Stimulated activated CD8-positive, alpha-beta memory T cell treated with anti-CD3 and anti-CD28 coated beads, Interleukin-15, amount 100 ng/mL, for 1 hour (primary cell): Measurements from ENCODE around the gene MVP.
A peak's percentile ranks its signal among the peaks of the same experiment; 100 is the strongest.

Source experiments
- DNase-seq: peaks from one replicate; pipeline ENCODE4 v3.0.0-alpha.2; 2020; ENCODE audit warnings: low read depth

MVP gene

DNA sequence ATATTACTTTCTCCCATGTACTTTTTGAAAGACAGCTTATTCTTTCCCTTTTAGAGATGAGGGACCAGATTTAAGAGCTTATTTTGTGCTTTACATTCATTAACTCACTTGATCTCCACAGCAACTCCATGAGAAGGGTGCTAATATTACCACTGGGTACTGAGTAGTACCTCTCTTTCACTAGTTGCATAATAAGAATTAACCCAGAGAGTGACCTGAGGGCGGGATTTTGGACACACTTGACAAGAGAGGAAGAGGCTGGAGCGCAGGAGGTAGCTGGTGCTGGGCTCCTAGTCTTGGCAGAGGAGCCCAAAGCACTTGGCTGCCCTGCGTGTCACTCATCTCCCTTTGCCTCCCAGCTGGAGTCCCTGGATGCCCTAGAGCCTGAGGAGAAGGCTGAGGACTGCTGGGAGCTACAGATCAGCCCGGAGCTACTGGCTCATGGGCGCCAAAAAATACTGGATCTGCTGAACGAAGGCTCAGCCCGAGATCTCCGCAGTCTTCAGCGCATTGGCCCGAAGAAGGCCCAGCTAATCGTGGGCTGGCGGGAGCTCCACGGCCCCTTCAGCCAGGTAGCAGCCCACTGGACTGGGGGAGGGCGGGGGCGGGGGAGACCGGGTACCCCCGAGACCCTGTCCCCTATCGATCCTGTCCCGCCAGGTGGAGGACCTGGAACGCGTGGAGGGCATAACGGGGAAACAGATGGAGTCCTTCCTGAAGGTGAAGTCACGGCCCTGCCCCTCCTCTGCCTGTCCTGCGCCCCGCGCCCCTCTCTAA, 15.6 kb upstream of the MVP start:
- DNase-seq = no peak

DNA sequence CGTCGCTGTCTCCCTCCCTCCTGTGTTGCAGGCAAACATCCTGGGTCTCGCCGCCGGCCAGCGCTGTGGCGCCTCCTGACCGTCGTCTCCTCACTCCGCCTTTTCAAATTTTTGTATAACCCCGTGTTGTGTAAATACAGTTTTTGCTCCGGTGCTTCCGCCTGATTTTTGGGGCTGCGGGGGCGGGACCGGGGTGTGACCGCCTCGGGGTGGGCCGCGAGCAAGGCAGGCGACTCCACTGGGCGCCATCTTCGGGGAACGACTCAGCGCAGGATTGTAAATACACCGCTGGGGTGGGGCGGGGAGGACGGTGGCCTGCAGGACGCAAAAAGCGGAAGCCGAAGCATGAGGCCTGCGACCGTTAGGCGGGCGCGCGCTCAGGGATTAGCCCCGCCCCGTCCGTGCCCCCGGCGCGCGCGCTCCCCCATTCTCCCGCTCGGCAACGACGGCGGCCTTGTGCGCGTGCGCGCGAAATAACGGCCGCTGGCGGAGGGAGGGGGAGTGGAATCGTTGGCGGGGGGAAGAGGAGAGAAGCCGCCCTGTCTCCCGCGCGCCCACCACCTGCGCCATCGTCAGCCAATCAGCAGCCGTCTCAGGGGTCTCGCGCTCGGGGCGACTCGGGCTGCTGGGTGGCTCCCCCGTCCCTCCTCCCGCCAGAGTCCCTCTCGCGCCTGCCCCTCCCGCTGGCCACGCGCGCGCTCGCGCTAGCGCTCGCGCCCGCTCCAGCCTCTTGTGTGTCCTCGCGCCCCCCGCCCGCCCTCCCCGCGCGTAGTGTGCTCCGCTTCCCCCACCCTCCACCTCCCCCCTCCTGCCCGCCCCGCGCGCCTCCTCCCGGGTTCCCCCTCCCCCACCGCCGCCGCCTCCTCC, 14.8 kb upstream of the MVP start:
- DNase-seq = peak; percentile 94

DNA sequence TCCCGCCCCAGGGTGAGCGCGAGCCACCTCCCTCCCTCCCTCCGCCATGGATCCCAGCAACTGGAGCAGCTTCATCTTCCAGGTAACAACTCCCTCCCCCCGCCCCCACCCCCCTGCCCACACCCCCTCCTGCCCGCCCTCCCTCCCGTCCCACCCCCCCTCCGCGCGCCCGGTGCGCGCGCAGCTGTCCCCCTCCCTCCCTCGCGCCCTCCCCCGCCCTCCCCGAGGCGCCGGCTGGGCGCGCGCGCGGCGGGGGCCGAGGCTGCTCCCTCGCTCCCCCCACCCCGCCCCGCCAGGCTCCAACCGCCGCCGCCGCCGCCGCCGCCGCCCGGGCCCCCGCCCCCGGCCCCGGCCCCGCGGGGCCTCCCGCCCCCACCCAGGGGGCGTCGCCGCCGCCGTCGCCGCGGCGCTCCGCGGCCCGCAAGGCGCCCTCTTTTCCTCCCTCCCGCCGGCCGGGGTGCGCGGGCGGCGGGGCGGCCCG, 14.1 kb upstream of the MVP start, which contains the start of gene MAZ:
Gene MAZ, plus strand, starts transcription at position 431 of the 481 bp plus-strand sequence. CDS start 173 bp downstream, outside the sequence.
- DNase-seq = no peak

DNA sequence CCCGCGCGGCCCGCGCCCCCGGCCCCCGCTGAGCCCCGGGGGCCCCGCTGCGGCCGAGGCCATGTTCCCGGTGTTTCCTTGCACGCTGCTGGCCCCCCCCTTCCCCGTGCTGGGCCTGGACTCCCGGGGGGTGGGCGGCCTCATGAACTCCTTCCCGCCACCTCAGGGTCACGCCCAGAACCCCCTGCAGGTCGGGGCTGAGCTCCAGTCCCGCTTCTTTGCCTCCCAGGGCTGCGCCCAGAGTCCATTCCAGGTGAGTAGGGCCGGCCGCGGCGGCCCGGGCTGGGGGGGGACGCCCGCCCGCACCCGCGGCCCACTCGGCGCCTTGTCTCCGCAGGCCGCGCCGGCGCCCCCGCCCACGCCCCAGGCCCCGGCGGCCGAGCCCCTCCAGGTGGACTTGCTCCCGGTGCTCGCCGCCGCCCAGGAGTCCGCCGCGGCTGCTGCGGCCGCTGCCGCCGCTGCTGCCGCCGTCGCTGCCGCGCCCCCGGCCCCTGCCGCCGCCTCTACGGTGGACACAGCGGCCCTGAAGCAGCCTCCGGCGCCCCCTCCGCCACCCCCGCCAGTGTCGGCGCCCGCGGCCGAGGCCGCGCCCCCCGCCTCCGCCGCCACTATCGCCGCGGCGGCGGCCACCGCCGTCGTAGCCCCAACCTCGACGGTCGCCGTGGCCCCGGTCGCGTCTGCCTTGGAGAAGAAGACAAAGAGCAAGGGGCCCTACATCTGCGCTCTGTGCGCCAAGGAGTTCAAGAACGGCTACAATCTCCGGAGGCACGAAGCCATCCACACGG, 13.4 kb upstream of the MVP start:
- no peak for DNase-seq

DNA sequence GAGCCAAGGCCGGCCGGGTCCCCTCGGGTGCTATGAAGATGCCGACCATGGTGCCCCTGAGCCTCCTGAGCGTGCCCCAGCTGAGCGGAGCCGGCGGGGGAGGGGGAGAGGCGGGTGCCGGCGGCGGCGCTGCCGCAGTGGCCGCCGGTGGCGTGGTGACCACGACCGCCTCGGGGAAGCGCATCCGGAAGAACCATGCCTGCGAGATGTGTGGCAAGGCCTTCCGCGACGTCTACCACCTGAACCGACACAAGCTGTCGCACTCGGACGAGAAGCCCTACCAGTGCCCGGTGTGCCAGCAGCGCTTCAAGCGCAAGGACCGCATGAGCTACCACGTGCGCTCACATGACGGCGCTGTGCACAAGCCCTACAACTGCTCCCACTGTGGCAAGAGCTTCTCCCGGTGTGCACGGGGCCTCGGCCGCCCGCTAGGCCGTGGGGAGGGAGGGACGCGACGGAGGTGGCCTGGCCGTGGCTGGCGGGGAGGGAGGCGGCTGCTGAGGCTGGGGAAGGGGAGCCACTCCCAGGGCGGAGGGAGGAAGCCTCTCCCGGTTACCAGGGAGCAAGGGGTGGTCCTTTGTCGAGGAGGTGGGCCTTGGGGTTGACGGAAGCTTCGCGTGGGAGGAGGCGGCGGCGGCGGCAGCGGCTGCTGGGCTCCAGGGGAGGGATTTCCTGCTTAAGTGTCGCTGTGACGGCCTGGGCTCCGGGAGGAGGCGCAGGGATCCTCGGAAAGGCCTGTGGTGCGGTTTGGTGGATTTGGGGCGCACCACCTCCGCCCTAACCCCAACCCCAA, 12.6 kb upstream of the MVP start:
- peak; percentile 70 for DNase-seq

DNA sequence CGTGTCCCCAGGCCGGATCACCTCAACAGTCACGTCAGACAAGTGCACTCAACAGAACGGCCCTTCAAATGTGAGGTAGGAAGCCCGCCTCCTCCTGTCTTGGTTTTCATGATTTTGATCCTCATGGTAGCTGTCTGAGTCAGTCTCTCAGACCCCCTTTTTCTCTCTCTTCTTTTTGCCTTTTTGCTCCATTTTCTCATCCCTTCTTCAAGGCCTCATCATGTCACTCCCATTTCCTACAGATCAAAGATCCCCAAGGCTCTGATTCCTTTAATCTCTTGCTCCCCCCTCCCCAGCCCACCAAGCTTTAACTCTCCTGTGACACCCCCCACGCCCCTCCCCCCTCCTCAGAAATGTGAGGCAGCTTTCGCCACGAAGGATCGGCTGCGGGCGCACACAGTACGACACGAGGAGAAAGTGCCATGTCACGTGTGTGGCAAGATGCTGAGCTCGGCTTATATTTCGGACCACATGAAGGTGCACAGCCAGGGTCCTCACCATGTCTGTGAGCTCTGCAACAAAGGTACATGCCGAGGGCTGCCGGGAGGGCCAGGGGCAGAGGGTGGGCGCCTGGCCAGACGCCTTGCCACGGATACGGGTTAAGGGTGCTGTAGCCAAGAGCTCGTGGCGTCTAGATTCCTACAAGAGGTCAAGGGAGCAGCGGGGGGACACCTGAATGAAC, 11.9 kb upstream of the MVP start:
- no peak for DNase-seq

DNA sequence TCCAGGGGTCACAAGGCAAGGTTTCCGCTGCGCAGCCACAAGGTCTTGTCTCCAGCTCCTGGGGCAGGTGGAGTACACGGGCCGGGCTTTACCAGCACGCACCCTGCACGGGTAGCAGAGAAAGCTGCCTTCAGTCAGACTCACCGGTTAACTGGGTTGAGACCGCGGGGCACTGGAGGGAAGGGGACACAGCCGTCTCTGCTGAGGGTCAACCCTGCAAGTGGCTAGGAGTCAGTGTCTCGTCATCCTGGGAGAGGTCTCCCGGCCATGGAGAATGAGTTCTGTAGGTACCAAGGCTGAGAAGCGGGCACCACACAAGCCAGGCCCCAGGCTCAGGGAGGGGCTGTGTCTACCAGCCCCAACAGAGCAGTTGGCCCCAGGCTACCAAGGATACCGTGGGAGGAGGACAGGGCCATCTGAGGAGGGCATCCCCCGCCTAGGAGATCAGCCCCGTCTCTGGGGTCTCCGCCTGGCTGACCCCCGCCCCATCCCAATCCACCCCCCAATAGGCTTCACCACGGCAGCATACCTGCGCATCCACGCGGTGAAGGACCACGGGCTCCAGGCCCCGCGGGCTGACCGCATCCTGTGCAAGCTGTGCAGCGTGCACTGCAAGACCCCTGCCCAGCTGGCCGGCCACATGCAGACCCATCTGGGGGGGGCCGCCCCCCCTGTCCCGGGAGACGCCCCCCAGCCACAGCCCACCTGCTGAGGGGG, 11.1 kb upstream of the MVP start:
- no peak for DNase-seq

DNA sequence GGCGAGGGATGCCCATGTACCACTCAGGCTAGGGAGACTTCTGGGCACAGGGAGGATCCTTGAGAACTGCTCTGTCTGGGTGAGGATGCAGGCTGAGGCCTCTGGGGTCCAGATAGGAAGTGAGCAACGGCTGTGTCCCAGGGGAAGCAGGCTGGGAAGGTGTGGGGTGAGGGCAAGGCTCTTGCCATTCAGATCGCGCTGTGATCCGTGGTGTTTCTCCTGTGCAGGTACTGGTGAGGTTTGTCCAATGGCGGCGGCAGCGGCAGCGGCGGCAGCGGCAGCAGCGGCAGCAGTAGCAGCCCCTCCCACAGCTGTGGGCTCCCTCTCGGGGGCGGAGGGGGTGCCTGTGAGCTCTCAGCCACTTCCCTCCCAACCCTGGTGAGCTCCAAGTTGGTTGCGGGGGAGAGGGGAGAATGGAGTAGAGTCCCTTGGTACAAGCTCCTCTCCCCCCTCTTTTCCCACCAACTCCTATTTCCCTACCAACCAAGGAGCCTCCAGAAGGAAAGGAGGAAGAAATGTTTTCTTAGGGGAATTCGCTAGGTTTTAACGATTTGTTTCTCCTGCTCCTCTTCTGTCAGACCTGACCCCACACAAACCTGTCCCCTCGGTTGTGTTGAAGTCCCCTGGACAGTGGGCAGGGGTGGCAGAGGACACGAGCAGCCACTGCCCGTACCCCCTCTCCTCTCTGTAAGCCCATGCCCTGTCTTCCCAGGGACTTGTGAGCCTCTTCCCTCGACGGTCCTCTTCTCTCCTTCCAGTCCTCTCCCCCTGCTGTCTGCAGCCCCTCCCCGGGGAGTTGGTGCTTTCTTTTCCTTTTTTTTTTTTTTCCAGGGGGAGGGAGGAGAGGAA, 10.2 kb upstream of the MVP start:
- DNase-seq = no peak

DNA sequence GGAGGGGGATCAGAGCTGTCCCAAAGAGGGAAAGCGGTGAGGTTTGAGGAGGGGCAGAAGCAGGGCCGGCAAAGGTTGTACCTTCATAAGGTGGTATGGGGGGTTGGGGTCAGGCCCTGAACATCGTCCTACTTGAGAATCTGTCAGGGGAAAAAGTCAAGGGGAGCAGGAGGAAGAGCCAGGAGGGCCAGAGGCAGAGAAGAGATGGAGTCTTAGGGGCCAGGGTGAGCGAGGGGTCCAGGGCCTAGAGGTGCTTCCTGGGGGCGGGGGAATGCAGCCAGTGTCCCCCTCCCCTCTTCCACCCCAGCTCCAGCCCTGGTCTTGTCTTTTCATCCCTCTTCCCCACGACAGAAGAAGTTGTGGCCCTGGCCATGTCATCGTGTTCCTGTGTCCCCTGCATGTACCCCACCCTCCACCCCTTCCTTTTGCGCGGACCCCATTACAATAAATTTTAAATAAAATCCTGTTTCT, 9.5 kb upstream of the MVP start:
- DNase-seq = no peak

DNA sequence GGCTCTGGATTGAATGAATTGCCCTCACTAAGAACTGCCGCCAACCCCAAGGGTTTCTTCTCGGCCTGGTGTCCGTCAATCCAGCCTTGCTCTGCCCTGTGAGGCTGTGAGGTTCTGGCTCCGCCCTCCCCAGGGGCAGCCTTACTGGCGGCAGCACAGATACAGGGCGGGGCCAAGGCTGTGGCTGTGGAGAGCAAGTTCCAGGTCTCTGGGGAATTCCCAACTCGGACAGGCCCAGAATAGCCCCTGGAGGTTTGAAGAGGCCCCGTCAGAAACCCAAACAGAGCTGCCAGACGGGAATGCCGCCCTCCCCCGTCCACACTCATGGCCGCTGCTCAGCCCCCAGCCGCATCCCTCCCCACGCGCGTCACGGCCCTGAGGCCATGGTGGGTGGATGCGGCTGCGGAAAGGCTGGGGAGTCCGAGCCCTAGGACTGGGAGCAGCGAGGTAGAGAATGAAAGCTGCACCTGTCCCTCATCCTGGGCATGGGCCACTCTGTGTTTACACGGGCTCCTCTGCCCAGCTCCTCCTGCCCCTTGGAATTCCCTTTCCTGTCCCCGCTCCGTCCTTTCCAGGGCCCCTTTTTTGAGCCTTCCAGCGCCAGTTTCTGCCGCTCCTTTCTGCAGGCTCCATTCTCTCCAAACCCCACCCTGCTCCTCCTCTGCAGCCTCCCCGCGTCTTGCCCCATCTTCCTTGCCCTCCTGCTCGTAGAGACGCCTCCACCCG, 8.9 kb upstream of the MVP start:
- no peak for DNase-seq

DNA sequence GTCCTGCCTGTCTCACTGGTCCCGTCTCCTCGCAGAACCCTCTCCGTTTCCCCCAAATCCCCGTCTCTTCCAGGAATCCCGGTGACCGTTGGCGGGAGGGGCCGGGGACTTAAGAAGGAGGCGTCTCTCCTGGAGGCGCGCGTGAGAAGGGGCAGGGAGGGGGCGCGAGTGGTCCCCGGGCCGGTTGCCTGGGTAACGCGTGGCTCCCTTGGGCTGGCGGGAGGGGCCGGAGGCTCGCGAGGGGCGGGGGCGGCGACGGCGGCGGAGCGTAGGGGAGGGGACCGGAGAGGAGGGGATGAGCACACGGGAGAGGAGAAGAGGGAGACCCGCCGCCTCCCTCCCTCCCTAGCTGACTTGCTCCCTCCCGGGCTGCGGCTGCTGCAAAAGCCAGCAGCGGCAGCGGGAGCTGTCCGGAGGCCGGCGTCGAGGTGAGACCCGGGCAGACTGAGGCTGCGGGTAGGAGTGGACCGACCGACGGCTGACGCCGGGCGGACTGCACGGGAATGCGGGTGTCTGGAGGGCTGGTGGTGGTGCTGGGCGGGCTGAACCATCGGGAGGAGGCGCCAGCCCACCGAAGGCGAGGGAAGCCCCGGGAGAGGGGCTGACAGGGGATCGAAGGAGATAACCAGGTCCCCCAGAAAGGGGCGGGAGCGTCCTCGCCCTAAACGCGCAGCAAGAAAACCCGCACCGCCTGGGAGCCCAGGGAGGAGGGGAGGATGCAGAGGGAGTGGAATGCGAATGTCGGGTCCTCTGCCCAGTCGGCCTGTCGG, 8.2 kb upstream of the MVP start, which contains the start of gene PRRT2:
Gene PRRT2, plus strand, starts transcription at position 298 of the 770 bp plus-strand sequence. CDS start 862 bp downstream, outside the sequence.
- DNase-seq = no peak

DNA sequence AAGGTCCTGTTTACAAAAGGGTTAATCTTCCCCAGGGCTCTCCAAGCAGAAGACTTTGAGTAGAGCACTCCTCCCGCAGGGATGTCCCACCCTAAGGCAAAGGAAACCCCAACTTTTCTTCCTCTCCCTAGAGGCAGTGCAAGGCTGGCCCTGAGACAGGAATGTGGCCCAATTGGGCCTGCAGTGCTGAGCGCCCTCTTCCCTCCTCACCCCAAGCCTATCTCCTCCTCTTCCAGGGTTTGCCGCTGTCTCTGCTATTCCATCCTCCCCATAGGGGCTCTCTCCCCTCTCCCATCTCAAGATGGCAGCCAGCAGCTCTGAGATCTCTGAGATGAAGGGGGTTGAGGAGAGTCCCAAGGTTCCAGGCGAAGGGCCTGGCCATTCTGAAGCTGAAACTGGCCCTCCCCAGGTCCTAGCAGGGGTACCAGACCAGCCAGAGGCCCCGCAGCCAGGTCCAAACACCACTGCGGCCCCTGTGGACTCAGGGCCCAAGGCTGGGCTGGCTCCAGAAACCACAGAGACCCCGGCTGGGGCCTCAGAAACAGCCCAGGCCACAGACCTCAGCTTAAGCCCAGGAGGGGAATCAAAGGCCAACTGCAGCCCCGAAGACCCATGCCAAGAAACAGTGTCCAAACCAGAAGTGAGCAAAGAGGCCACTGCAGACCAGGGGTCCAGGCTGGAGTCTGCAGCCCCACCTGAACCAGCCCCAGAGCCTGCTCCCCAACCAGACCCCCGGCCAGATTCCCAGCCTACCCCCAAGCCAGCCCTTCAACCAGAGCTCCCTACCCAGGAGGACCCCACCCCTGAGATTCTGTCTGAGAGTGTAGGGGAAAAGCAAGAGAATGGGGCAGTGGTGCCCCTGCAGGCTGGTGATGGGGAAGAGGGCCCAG, 7.3 kb upstream of the MVP start:
- no peak for DNase-seq

DNA sequence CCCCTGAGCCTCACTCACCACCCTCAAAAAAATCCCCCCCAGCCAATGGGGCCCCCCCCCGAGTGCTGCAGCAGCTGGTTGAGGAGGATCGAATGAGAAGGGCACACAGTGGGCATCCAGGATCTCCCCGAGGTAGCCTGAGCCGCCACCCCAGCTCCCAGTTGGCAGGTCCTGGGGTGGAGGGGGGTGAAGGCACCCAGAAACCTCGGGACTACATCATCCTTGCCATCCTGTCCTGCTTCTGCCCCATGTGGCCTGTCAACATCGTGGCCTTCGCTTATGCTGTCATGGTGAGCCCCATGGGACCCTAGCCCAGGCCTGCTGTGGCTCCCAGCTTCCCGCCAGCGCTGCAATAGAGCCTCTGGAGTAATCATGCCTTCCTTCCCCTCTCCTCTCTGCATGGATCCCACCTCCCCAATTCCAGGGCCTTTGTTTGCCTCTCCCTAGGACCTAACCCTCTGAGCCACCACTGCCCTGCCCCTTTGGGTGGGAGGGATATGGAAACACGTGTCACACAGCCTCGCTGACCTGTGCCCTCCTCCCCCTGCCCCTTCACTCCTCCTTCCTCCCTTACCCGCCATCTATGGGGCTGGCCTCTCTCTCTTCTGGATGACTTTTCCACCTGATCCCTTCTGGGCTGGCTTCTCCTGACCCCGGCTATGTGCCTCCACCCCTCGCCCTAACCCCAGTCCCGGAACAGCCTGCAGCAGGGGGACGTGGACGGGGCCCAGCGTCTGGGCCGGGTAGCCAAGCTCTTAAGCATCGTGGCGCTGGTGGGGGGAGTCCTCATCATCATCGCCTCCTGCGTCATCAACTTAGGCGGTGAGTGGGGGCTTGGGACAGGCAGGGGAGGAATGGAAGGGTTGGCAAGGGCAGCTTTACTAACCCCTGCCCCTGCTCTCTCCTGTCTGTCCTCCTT, 6.4 kb upstream of the MVP start:
- DNase-seq = no peak

DNA sequence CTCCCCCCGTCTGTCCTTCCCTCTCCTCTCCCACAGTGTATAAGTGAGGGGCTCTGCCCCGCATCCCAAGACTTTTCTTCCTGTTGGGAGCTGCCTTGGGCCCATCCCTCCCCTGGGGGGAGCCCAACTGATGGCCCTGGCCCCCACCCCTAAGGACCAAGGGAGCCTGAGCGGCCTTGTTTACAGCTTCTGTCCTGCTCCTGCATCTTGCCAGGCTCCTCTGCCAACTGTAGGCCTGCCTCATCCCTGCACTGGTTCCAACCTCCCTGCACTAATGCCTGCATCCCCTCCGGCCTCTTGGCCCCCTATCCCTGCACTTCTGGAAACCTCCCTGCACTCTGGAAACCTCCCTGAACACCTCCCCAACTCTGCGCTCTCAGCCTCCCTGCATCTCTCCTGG, 5.7 kb upstream of the MVP start:
- DNase-seq = no peak

DNA sequence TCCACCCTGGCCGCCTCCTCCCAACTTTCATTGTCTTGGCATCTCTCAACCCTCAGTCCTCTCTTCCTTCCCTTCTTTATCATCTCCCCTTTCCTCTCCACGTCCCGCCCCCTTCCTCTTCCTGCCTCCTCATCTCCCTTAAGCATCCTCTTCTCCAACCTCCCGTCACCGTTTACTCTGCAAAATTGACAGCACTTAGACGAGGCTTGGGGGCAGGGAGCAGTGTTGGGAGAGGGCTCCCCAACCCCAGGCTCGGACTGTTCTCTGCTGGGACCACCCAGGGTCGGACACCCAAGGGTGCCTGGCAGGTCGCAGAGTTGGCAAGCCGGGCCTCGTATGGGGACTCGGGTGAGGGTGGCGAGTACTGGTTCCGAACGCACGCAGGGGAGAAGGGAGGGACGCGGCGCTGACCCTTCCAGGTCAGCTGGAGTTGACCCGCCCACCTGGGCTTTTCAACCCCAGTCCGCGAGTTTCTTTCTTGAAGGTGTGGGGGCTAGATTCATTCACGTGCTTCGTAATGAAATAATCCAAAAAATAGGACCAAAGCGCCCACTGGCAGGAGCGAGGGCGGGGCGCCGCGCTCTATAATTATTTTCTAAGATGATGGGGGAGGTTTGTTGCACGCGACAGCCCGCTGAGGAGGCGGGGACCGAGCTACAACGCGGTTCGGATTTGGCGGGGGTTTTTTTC, 5.1 kb upstream of the MVP start:
- DNase-seq = no peak
